Measurements from ENCODE around the gene ARHGEF37. TPM values are rescaled to one million over a fixed set of nuclear protein-coding genes. Genes with fewer than 3 reads are reported as not detected.

The ARHGEF37 gene
- total RNA-seq, 1 experiment from 2014 or later, result 0.42 TPM

GRCh38 chr5:149588936-149589335 lies 7.6 kb downstream of the ARHGEF37 start:
- peaks cover 3% of the 10 kb centered on the region; the same call in 1 of the 2 replicates for H3K27me3 Mint-ChIP-seq (ENCODE audit: low read depth)
- Histone ChIP-seq H3K79me1 (ENCODE audit: insufficient read depth, low read depth, low read length, poor library complexity, severe bottlenecking) (no peaks in the 10 kb centered on the region), H4K20me1 (ENCODE audit: control insufficient read depth, insufficient read depth, insufficient read length) (no peaks in the 10 kb centered on the region), H4K91ac (ENCODE audit: insufficient read length, low read depth, low read length) (no peak overlapping the region), H3K9me3 (ENCODE audit: control insufficient read depth, low read depth, low read length) (no peaks in the 10 kb centered on the region), H3K23ac (ENCODE audit: insufficient read length, low read depth, low read length) (no peak overlapping the region), H2AFZ (ENCODE audit: low read length) (no peak overlapping the region), H2BK15ac (ENCODE audit: low read depth, low read length) (no peak overlapping the region), H4K5ac (ENCODE audit: insufficient read length, low read depth, low read length) (no peak overlapping the region), H2AK5ac (ENCODE audit: insufficient read length, low read length) (no peak overlapping the region), H3K27ac (ENCODE audit: insufficient read length, low read depth, low read length) (no peak overlapping the region), H2BK20ac (ENCODE audit: low read depth, low read length, poor library complexity, severe bottlenecking) (no peak overlapping the region), H2BK12ac (ENCODE audit: insufficient read length, low read depth, low read length) (no peak overlapping the region), H3K9ac (ENCODE audit: extremely low read depth, insufficient read length, low read length) (no peak overlapping the region), H3K27me3 (ENCODE audit: insufficient read depth, low read length) (no peaks in the 10 kb centered on the region), H3K18ac (ENCODE audit: insufficient read length, low read depth, low read length) (no peak overlapping the region), H3T11ph (ENCODE audit: low read length) (no peak overlapping the region), H3K4me1 (ENCODE audit: insufficient read depth, low read length) (no peaks in the 10 kb centered on the region), H3K4me2 (ENCODE audit: insufficient read depth, insufficient read length, low read length) (no peak overlapping the region), H3K14ac (ENCODE audit: insufficient read depth, low read length) (no peak overlapping the region), H2BK5ac (ENCODE audit: insufficient read length, low read length) (no peak overlapping the region), H2BK120ac (ENCODE audit: low read depth, low read length, poor library complexity, severe bottlenecking) (no peak overlapping the region), H3K23me2 (ENCODE audit: insufficient read length, low read depth, low read length, poor library complexity, severe bottlenecking) (no peaks in the 10 kb centered on the region), H3K79me2 (ENCODE audit: insufficient read depth, low read length) (no peaks in the 10 kb centered on the region), H3K4ac (ENCODE audit: low read depth, low read length) (no peak overlapping the region), H4K8ac (replicated peaks; ENCODE audit: insufficient read length, low read depth, low read length) (no peak overlapping the region), H3K56ac (ENCODE audit: insufficient read length, low read depth, low read length) (no peak overlapping the region)
- no CpG with 5 or more reads among the region's 1 CpG for WGBS (ENCODE audit: extremely low coverage, insufficient read length, low lambda C conversion rate)
- H3K4me1 Mint-ChIP-seq, result no peaks in the 10 kb centered on the region
- no peaks in the 10 kb centered on the region for H3K9me3 Mint-ChIP-seq
- no peak overlapping the region for H3K27ac Mint-ChIP-seq
- H3K4me3 Mint-ChIP-seq, result no peak overlapping the region
- H3K36me3 Mint-ChIP-seq (ENCODE audit: insufficient read depth in 1 of 3, low read depth in 3 of 3), result no peaks in the 10 kb centered on the region
- DNase-seq, result no peak
- TF ChIP-seq, protein P1, sequence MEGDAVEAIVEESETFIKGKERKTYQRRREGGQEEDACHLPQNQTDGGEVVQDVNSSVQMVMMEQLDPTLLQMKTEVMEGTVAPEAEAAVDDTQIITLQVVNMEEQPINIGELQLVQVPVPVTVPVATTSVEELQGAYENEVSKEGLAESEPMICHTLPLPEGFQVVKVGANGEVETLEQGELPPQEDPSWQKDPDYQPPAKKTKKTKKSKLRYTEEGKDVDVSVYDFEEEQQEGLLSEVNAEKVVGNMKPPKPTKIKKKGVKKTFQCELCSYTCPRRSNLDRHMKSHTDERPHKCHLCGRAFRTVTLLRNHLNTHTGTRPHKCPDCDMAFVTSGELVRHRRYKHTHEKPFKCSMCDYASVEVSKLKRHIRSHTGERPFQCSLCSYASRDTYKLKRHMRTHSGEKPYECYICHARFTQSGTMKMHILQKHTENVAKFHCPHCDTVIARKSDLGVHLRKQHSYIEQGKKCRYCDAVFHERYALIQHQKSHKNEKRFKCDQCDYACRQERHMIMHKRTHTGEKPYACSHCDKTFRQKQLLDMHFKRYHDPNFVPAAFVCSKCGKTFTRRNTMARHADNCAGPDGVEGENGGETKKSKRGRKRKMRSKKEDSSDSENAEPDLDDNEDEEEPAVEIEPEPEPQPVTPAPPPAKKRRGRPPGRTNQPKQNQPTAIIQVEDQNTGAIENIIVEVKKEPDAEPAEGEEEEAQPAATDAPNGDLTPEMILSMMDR (conservative IDR thresholded peaks at IDR 0.05), result no peak
